Gastroesophageal sphincter (tissue), 4 donors: ENCODE data around the gene FOXO1. TPM values are rescaled to one million over a fixed set of nuclear protein-coding genes. Genes with fewer than 3 reads are reported as not detected.

Experiments
- ATAC-seq: fragments of 150-250 bp; one replicate; pipeline ENCODE4 v1.9.1; 2016; ENCODE audit warnings: mild to moderate bottlenecking, moderate library complexity
- H3K27ac ChIP-seq, 4 donors: fragments of 200-600 bp; sonication (generic) in 3 of 4; 1 replicate in 3 of 4; 2 replicates in 1 of 4; pipeline ENCODE4 v1.5.1; 2016 to 2019
- H3K27me3 ChIP-seq: fragments of 200-600 bp; sonication (generic); one replicate; pipeline ENCODE4 v1.5.1; 2019
- H3K36me3 ChIP-seq, 2 donors: fragments of 200-600 bp; sonication (generic); one replicate each; pipeline ENCODE4 v1.5.1; 2019; ENCODE audit warnings: control low read depth in 1 of 2
- H3K4me1 ChIP-seq, 3 donors: fragments of 200-600 bp; sonication (generic); 1 replicate in 2 of 3; 2 replicates in 1 of 3; pipeline ENCODE4 v1.5.1; 2016 to 2019; ENCODE audit warnings: control low read depth in 2 of 3
- H3K4me3 ChIP-seq, 2 donors: fragments of 200-600 bp; sonication (generic); one replicate each; pipeline ENCODE4 v1.5.1; 2019; ENCODE audit warnings: mild to moderate bottlenecking in 1 of 2, moderate library complexity in 1 of 2
- H3K9me3 ChIP-seq, 3 donors: fragments of 200-600 bp; sonication (generic); one replicate each; pipeline ENCODE4 v1.5.1; 2017 to 2019; ENCODE audit warnings: control low read depth in 2 of 3
- CTCF ChIP-seq, 4 experiments: fragments of 200-600 bp in 2 of 4; fragments of 450-650 bp in 2 of 4; sonication (generic) in 1 of 4; IDR thresholded peaks; one replicate each; pipeline ENCODE4 v1.5.1; 2017 to 2019; ENCODE audit warnings: antibody characterized with exemption in 4 of 4, mild to moderate bottlenecking in 2 of 4, moderate library complexity in 2 of 4
- EP300 ChIP-seq: sonication (generic); formaldehyde crosslinking; IDR thresholded peaks from one replicate; pipeline ENCODE4 v1.6.1; 2017; ENCODE audit warnings: antibody characterized with exemption, mild to moderate bottlenecking
- POLR2A ChIP-seq, 2 donors: fragments of 450-650 bp; IDR thresholded peaks; one replicate each; pipeline ENCODE4 v1.6.1; 2017; ENCODE audit warnings: antibody characterized with exemption in 2 of 2, mild to moderate bottlenecking in 2 of 2, moderate library complexity in 1 of 2
- POLR2AphosphoS5 ChIP-seq: sonication (generic); formaldehyde crosslinking; IDR thresholded peaks from one replicate; pipeline ENCODE4 v1.6.1; 2017; ENCODE audit warnings: antibody characterized with exemption
- WGBS, 2 donors: methylation state at CpG; one replicate each; pipeline ENCODE4 v1.1.5; 2018; ENCODE audit warnings: low coverage in 1 of 2; 5-methylcytosine and 5-hydroxymethylcytosine counted together
- total RNA-seq, 4 donors: library from RNA; depleted of rRNA; stranded (reverse); fragments of >200 nt; gene quantifications; one replicate each; pipeline ENCODE4 v1.1.0, GENCODE V29; 2016

Gene FOXO1
- total RNA-seq, 4 donors from 2014 or later, result 52.4 to 72.2 (median 59.5) TPM

- H3K27ac ChIP-seq, result no peak overlapping the region
- ATAC-seq, result no peak
- 78 to 96% methylated on average over 3 of the region's 3 CpGs for WGBS, 2 donors
- H3K4me3 ChIP-seq, result no peak overlapping the region
- no peaks in the 10 kb centered on the region for H3K9me3 ChIP-seq
- peaks cover 0 to 57% (median 21%) of the 10 kb centered on the region in 3 donors for H3K4me1 ChIP-seq
- H3K36me3 ChIP-seq, result peaks cover 0 to 6% of the 10 kb centered on the region in 2 donors
- no peaks in the 10 kb centered on the region for H3K27me3 ChIP-seq
- TF ChIP-seq EP300, result no peak
- no peak for TF ChIP-seq POLR2A (IDR thresholded peaks at IDR 0.05)
- TF ChIP-seq POLR2AphosphoS5, result no peak
- no peak for TF ChIP-seq CTCF (IDR thresholded peaks at IDR 0.05)
Observed at GRCh38 chr13:40632915-40633314, 33.5 kb downstream of the FOXO1 start.

- Histone ChIP-seq H3K4me1 (peaks cover 0 to 56% (median 19%) of the 10 kb centered on the region in 3 donors), H3K27ac (no peak overlapping the region)
- WGBS, 2 donors, result 78 to 94% methylated on average over 2 to 4 of the region's 4 CpGs
Observed at GRCh38 chr13:40631605-40632004, 34.8 kb downstream of the FOXO1 start.

GRCh38 chr13:40629678-40630384, 36.6 kb downstream of the FOXO1 start:
- Histone ChIP-seq H3K4me3 (no peak overlapping the region), H3K9me3 (no peaks in the 10 kb centered on the region), H3K27ac (no peak overlapping the region), H3K27me3 (no peaks in the 10 kb centered on the region), H3K36me3 (peaks cover 0 to 6% of the 10 kb centered on the region in 2 donors), H3K4me1 (peaks cover 6 to 55% (median 15%) of the 10 kb centered on the region in 3 donors)
- WGBS, 2 donors, result 71 to 100% methylated on average over 2 of the region's 3 CpGs
- TF ChIP-seq EP300, result no peak
- no peak for TF ChIP-seq CTCF (IDR thresholded peaks at IDR 0.05)
- TF ChIP-seq POLR2A (IDR thresholded peaks at IDR 0.05), result no peak
- TF ChIP-seq POLR2AphosphoS5, result no peak
- peak; percentile 5 for ATAC-seq

More at GRCh38 chr13:40631605-40632004, 34.8 kb downstream of the FOXO1 start:
- no peak for TF ChIP-seq POLR2A (IDR thresholded peaks at IDR 0.05)
- TF ChIP-seq POLR2AphosphoS5, result no peak
- TF ChIP-seq EP300, result no peak
- no peak for TF ChIP-seq CTCF (IDR thresholded peaks at IDR 0.05)
- Histone ChIP-seq H3K9me3 (no peaks in the 10 kb centered on the region), H3K27me3 (no peaks in the 10 kb centered on the region), H3K4me3 (no peak overlapping the region), H3K36me3 (peaks cover 0 to 6% of the 10 kb centered on the region in 2 donors)
- ATAC-seq, result no peak

GRCh38 chr13:40626977-40627376, 39.5 kb downstream of the FOXO1 start:
- H3K4me3 ChIP-seq, result no peak overlapping the region
- H3K4me1 ChIP-seq, result peaks cover 12 to 65% (median 17%) of the 10 kb centered on the region in 3 donors
- H3K9me3 ChIP-seq, result no peaks in the 10 kb centered on the region
- no peak overlapping the region for H3K27ac ChIP-seq
- peaks cover 0 to under 1% of the 10 kb centered on the region in 2 donors for H3K36me3 ChIP-seq
- TF ChIP-seq POLR2AphosphoS5, result no peak
- no peak for TF ChIP-seq POLR2A (IDR thresholded peaks at IDR 0.05)
- no peak for TF ChIP-seq CTCF (IDR thresholded peaks at IDR 0.05)
- TF ChIP-seq EP300, result no peak
- no peak for ATAC-seq
- WGBS, 2 donors, result 100% methylated on average over 1 of the region's 1 CpG; no CpG with 5 or more reads in 1 of the 2 donors
- H3K27me3 ChIP-seq, result no peaks in the 10 kb centered on the region

- no peaks in the 10 kb centered on the region for H3K9me3 ChIP-seq
- peaks cover 12 to 65% (median 17%) of the 10 kb centered on the region in 3 donors for H3K4me1 ChIP-seq
- 49 to 76% methylated on average over 3 of the region's 3 CpGs for WGBS, 2 donors
- no peak overlapping the region for H3K27ac ChIP-seq
- H3K27me3 ChIP-seq, result no peaks in the 10 kb centered on the region
- H3K4me3 ChIP-seq, result no peak overlapping the region
- no peaks in the 10 kb centered on the region for H3K36me3 ChIP-seq
- TF ChIP-seq POLR2A (IDR thresholded peaks at IDR 0.05) (no peak), EP300 (no peak), POLR2AphosphoS5 (no peak), CTCF (IDR thresholded peaks at IDR 0.05) (no peak)
- ATAC-seq, result no peak
Observed at GRCh38 chr13:40626561-40626960, 39.9 kb downstream of the FOXO1 start.
